Neutrophil (primary cell): ENCODE results near the gene VAV3.

Source experiments
- H3K27ac ChIP-seq: fragments of 200-600 bp; sonication (generic); 2 replicates; pipeline ENCODE4 v1.5.1; 2016; ENCODE audit warnings: mild to moderate bottlenecking, moderate library complexity
- H3K27me3 ChIP-seq: fragments of 200-600 bp; sonication (generic); 2 replicates; pipeline ENCODE4 v1.6.0; 2016; ENCODE audit warnings: mild to moderate bottlenecking
- H3K36me3 ChIP-seq: fragments of 200-600 bp; sonication (generic); 2 replicates; pipeline ENCODE4 v1.5.1; 2017
- H3K4me1 ChIP-seq, 2 experiments: fragments of 200-600 bp in 1 of 2; sonication (generic) in 1 of 2; 1 replicate in 1 of 2; 2 replicates in 1 of 2; pipeline versions ENCODE4 v1.5.1 to v1.6.1; 2013 to 2016; ENCODE audit warnings: low read depth in 1 of 2, low read length in 1 of 2, mild to moderate bottlenecking in 1 of 2, moderate library complexity in 1 of 2; ENCODE audit not compliant: control insufficient read depth in 1 of 2, insufficient read depth in 1 of 2
- H3K4me3 ChIP-seq, 2 experiments: fragments of 200-600 bp in 1 of 2; sonication (generic) in 1 of 2; 1 replicate in 1 of 2; 2 replicates in 1 of 2; pipeline ENCODE4 v1.5.1; 2013 to 2016; ENCODE audit warnings: low read depth in 1 of 2, low read length in 1 of 2, mild to moderate bottlenecking in 1 of 2, moderate library complexity in 1 of 2
- H3K9me3 ChIP-seq: fragments of 200-600 bp; sonication (generic); 2 replicates; pipeline ENCODE4 v1.5.1; 2016
- CTCF ChIP-seq: fragments of 200-600 bp; sonication (generic); IDR thresholded peaks from 2 replicates; pipeline ENCODE4 v1.5.1; 2016; ENCODE audit warnings: antibody characterized with exemption

Gene VAV3

GRCh38 chr1:107954719-107955415, 10.1 kb downstream of the VAV3 start:
- Histone ChIP-seq H3K4me1 (peaks cover 54 to 64% of the 10 kb centered on the region in 2 experiments), H3K4me3 (no peak overlapping the region), H3K36me3 (no peaks in the 10 kb centered on the region), H3K9me3 (no peaks in the 10 kb centered on the region), H3K27me3 (no peaks in the 10 kb centered on the region), H3K27ac (peak overlapping the region; percentile 62)
- TF ChIP-seq CTCF, result no peak

GRCh38 chr1:107954126-107954525, 10.9 kb downstream of the VAV3 start:
- no peaks in the 10 kb centered on the region for H3K36me3 ChIP-seq
- peak overlapping the region; percentile 63 for H3K27ac ChIP-seq
- no peak for TF ChIP-seq CTCF
- H3K4me3 ChIP-seq, result no peak overlapping the region
- no peaks in the 10 kb centered on the region for H3K9me3 ChIP-seq
- peaks cover 58 to 71% of the 10 kb centered on the region in 2 experiments for H3K4me1 ChIP-seq
- no peaks in the 10 kb centered on the region for H3K27me3 ChIP-seq

- no peaks in the 10 kb centered on the region for H3K9me3 ChIP-seq
- no peaks in the 10 kb centered on the region for H3K36me3 ChIP-seq
- no peaks in the 10 kb centered on the region for H3K27me3 ChIP-seq
- H3K4me1 ChIP-seq, result peaks cover 64 to 75% of the 10 kb centered on the region in 2 experiments
- no peak overlapping the region for H3K4me3 ChIP-seq
- TF ChIP-seq CTCF, result no peak
- H3K27ac ChIP-seq, result peak overlapping the region; percentile 63
These were observed 11.4 kb downstream of the VAV3 start for GRCh38 chr1:107953556-107953955.

GRCh38 chr1:107952989-107953388, 12.0 kb downstream of the VAV3 start:
- Histone ChIP-seq H3K4me3 (no peak overlapping the region), H3K4me1 (peaks cover 68 to 79% of the 10 kb centered on the region in 2 experiments), H3K36me3 (no peaks in the 10 kb centered on the region), H3K27ac (peak overlapping the region; percentile 63), H3K9me3 (no peaks in the 10 kb centered on the region), H3K27me3 (no peaks in the 10 kb centered on the region)
- TF ChIP-seq CTCF, result no peak

- Histone ChIP-seq H3K27ac (peak overlapping the region; percentile 41), H3K27me3 (no peaks in the 10 kb centered on the region), H3K9me3 (no peaks in the 10 kb centered on the region), H3K4me3 (no peak overlapping the region), H3K4me1 (peaks cover 49 to 60% of the 10 kb centered on the region in 2 experiments), H3K36me3 (no peaks in the 10 kb centered on the region)
- no peak for TF ChIP-seq CTCF
These were observed 14.5 kb downstream of the VAV3 start for GRCh38 chr1:107950464-107950863.
